ENCODE results near the gene SLC11A2. TPM values are rescaled to one million over a fixed set of nuclear protein-coding genes. Genes with fewer than 3 reads are reported as not detected.
"Not testable (repeated sequence)": the region's sequence is repeated elsewhere in the genome, so short reads cannot be mapped to it uniquely, and the experiment has no call there.

Gene SLC11A2
- total and polyA plus RNA-seq, 9 of the 15 experiments (the other 6 are each of a cell fraction or from before 2014, with no cell fraction given): 21.1 to 54.0 (median 32.9) TPM

DNA sequence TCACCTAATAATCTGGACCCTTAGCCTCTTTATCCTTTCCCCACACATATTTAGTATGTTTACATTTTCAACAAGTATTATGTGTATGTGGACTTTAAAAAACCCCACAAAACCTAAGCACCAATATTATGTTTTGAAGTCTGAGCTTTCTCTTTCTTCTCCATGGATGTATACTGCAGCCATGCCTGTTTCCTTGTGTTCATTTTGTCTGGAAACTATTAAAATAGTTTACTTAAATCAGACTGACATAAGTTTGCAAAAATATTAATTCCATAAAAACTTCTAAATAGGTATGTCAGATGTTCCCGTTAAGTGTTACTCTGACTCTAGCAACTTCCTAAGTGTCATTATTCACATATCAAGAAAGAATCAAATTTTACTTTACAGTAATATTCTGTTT, 70.9 kb downstream of the SLC11A2 start:
- ChIA-PET POLR2A (interaction anchor here (1.4 kb wide), 1 partner anchor 32 kb away, joined by 3 read pairs; no protein-coding TSS in a partner anchor), CTCF (ENCODE audit: low intra/inter-chr PET ratio) (no interaction called here)
- Histone ChIP-seq H3K36me3 (ENCODE audit: control insufficient read depth, insufficient read depth, low read length) (no peaks in the 10 kb centered on the region), H3K27ac (ENCODE audit: extremely low read depth, low read depth, low read length) (no peak overlapping the region), H3K79me2 (ENCODE audit: control insufficient read depth, insufficient read depth, low read length) (no peaks in the 10 kb centered on the region), H3K9me1 (ENCODE audit: control insufficient read depth, insufficient read depth, low read length) (no peaks in the 10 kb centered on the region), H3K9ac (ENCODE audit: insufficient read depth in 1 of 2, low read depth in 2 of 2, low read length in 2 of 2) (no peak overlapping the region), H3K27me3 (ENCODE audit: control insufficient read depth in 2 of 2, insufficient read depth in 2 of 2, low read length in 2 of 2) (no peaks in the 10 kb centered on the region), H3K4me3 (no peak overlapping the region), H4K20me1 (replicated peaks; ENCODE audit: control insufficient read depth, insufficient read depth, low read length) (no peaks in the 10 kb centered on the region), H2AFZ (ENCODE audit: low read depth, low read length) (no peak overlapping the region), H3K4me2 (ENCODE audit: insufficient read depth, low read length) (no peak overlapping the region), H3K4me1 (replicated peaks in 1 of 2; ENCODE audit: control insufficient read depth in 2 of 2, insufficient read depth in 2 of 2, low read length in 2 of 2) (peaks cover 0 to 5% of the 10 kb centered on the region in 2 experiments; a peak in 1 of 5 replicates), H3K9me3 (replicated peaks; ENCODE audit: control insufficient read depth, insufficient read depth, low read depth, low read length) (no peaks in the 10 kb centered on the region)
- BruUV-seq (replicated peaks): no TSS peak
- 100% methylated on average over 1 of the region's 1 CpG for WGBS (ENCODE audit: insufficient coverage, low coverage, missing lambda C conversion rate)
- no peak for ATAC-seq
- no peak for FAIRE-seq
- intact Hi-C loops (cut with micrococcal nuclease): no loop called here
- TF ChIP-seq STAT5A (IDR thresholded peaks at IDR 0.05; ENCODE audit: borderline replicate concordance, low read length): no peak
- TF ChIP-seq, protein P1, sequence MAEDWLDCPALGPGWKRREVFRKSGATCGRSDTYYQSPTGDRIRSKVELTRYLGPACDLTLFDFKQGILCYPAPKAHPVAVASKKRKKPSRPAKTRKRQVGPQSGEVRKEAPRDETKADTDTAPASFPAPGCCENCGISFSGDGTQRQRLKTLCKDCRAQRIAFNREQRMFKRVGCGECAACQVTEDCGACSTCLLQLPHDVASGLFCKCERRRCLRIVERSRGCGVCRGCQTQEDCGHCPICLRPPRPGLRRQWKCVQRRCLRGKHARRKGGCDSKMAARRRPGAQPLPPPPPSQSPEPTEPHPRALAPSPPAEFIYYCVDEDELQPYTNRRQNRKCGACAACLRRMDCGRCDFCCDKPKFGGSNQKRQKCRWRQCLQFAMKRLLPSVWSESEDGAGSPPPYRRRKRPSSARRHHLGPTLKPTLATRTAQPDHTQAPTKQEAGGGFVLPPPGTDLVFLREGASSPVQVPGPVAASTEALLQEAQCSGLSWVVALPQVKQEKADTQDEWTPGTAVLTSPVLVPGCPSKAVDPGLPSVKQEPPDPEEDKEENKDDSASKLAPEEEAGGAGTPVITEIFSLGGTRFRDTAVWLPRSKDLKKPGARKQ (CRISPR knock-in tag; IDR thresholded peaks at IDR 0.05): no peak
- TF ChIP-seq TRIM28 (IDR thresholded peaks at IDR 0.05): no peak
- no peak for TF ChIP-seq SLC30A9 (CRISPR knock-in tag; IDR thresholded peaks at IDR 0.05)
- TF ChIP-seq, protein P2, sequence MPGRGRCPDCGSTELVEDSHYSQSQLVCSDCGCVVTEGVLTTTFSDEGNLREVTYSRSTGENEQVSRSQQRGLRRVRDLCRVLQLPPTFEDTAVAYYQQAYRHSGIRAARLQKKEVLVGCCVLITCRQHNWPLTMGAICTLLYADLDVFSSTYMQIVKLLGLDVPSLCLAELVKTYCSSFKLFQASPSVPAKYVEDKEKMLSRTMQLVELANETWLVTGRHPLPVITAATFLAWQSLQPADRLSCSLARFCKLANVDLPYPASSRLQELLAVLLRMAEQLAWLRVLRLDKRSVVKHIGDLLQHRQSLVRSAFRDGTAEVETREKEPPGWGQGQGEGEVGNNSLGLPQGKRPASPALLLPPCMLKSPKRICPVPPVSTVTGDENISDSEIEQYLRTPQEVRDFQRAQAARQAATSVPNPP (IDR thresholded peaks at IDR 0.05; ENCODE audit: borderline replicate concordance, insufficient read depth, insufficient read length): no peak
- in situ Hi-C loops (cut with MboI): no loop called here
- DNase-seq (ENCODE audit: extremely low read depth in 1 of 4, low spot score in 3 of 4): no peak

DNA sequence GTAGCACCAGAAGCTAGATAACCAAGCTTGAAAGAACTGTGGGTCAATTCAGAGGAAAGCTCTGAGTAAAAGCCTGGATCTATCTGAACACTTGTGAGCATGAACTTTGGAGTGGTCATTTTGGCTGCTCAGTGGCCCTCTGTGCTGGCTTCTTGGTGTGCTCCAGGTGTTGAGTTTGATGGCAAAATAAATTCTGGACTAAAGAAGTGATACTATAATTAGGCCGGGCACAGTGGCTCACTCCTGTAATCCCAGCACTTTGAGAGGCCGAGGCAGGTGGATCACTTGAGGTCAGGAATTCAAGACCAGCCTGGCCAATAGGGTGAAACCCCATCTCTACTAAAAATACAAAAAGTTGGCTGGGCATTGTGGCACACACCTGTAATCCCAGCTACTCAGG, 71.4 kb downstream of the SLC11A2 start:
- ATAC-seq; intact Hi-C loops (cut with micrococcal nuclease): not testable (repeated sequence)
- WGBS (ENCODE audit: insufficient coverage, low coverage, missing lambda C conversion rate): 64% methylated on average over 2 of the region's 2 CpGs

More for the DNA sequence above, 71.4 kb downstream of the SLC11A2 start:
- H4K20me1 ChIP-seq (replicated peaks; ENCODE audit: control insufficient read depth, insufficient read depth, low read length); H3K9me3 ChIP-seq (replicated peaks; ENCODE audit: control insufficient read depth, insufficient read depth, low read depth, low read length); DNase-seq (ENCODE audit: extremely low read depth in 1 of 4, low spot score in 3 of 4); H3K4me1 ChIP-seq (replicated peaks in 1 of 2; ENCODE audit: control insufficient read depth in 2 of 2, insufficient read depth in 2 of 2, low read length in 2 of 2); H3K4me2 ChIP-seq (ENCODE audit: insufficient read depth, low read length); FAIRE-seq; H3K9ac ChIP-seq (ENCODE audit: insufficient read depth in 1 of 2, low read depth in 2 of 2, low read length in 2 of 2); H2AFZ ChIP-seq (ENCODE audit: low read depth, low read length); in situ Hi-C loops (cut with MboI); BruUV-seq (replicated peaks); H3K27ac ChIP-seq (ENCODE audit: extremely low read depth, low read depth, low read length); H3K4me3 ChIP-seq; H3K79me2 ChIP-seq (ENCODE audit: control insufficient read depth, insufficient read depth, low read length); H3K27me3 ChIP-seq (ENCODE audit: control insufficient read depth in 2 of 2, insufficient read depth in 2 of 2, low read length in 2 of 2); CTCF ChIA-PET (ENCODE audit: low intra/inter-chr PET ratio); H3K9me1 ChIP-seq (ENCODE audit: control insufficient read depth, insufficient read depth, low read length); H3K36me3 ChIP-seq (ENCODE audit: control insufficient read depth, insufficient read depth, low read length): not testable (repeated sequence)
- POLR2A ChIA-PET: interaction anchor here (1.4 kb wide), 1 partner anchor 32 kb away, joined by 3 read pairs; no protein-coding TSS in a partner anchor
